Suprapubic skin (tissue), 4 donors: ENCODE measurements around the gene CELF5. TPM values are rescaled to one million over a fixed set of nuclear protein-coding genes. Genes with fewer than 3 reads are reported as not detected.

Source experiments
- DNase-seq, 2 donors: peaks; one replicate each; pipeline ENCODE4 v3.0.0-alpha.2; 2019; ENCODE audit warnings: low spot score in 2 of 2
- H3K27ac ChIP-seq: fragments of 200-600 bp; sonication (generic); one replicate; pipeline ENCODE4 v1.5.1; 2019
- H3K27me3 ChIP-seq: fragments of 200-600 bp; sonication (generic); one replicate; pipeline ENCODE4 v1.5.1; 2019
- H3K36me3 ChIP-seq: fragments of 200-600 bp; sonication (generic); one replicate; pipeline ENCODE4 v1.5.1; 2019
- H3K4me1 ChIP-seq: fragments of 200-600 bp; sonication (generic); one replicate; pipeline ENCODE4 v1.5.1; 2019
- H3K4me3 ChIP-seq: fragments of 200-600 bp; sonication (generic); one replicate; pipeline ENCODE4 v1.5.1; 2019; ENCODE audit warnings: mild to moderate bottlenecking
- H3K9me3 ChIP-seq: fragments of 200-600 bp; sonication (generic); one replicate; pipeline ENCODE4 v1.5.1; 2019
- CTCF ChIP-seq, 2 donors: fragments of 200-600 bp in 1 of 2; fragments of 450-650 bp in 1 of 2; sonication (generic) in 1 of 2; IDR thresholded peaks; one replicate each; pipeline ENCODE4 v1.5.1; 2016 to 2019; ENCODE audit warnings: antibody characterized with exemption in 2 of 2, mild to moderate bottlenecking in 1 of 2, moderate library complexity in 1 of 2
- EP300 ChIP-seq: sonication (generic); formaldehyde crosslinking; IDR thresholded peaks from one replicate; pipeline ENCODE4 v1.6.1; 2017; ENCODE audit warnings: antibody characterized with exemption
- POLR2A ChIP-seq, 2 donors: fragments of 450-650 bp; IDR thresholded peaks; one replicate each; pipeline ENCODE4 v1.6.1; 2017; ENCODE audit warnings: antibody characterized with exemption in 2 of 2, mild to moderate bottlenecking in 2 of 2, moderate library complexity in 2 of 2
- POLR2AphosphoS5 ChIP-seq, 3 donors: sonication (generic); formaldehyde crosslinking; IDR thresholded peaks; one replicate each; pipeline ENCODE4 v1.6.1; 2017; ENCODE audit warnings: antibody characterized with exemption in 3 of 3
- WGBS: methylation state at CpG from one replicate; pipeline ENCODE4 v1.1.5; 2018; 5-methylcytosine and 5-hydroxymethylcytosine counted together
- total RNA-seq, 4 donors: library from RNA; depleted of rRNA; stranded (reverse); fragments of >200 nt; gene quantifications; one replicate each; pipeline ENCODE4 v1.1.0, GENCODE V29; 2016

CELF5 gene
- total RNA-seq, 4 donors from 2014 or later = 0.17 to 0.87 (median 0.64) TPM; not detected in 1

GRCh38 chr19:3279306-3279705 lies 54.8 kb downstream of the CELF5 start:
- DNase-seq = no peak
- Histone ChIP-seq H3K4me1 (peaks cover 14% of the 10 kb centered on the region), H3K9me3 (no peaks in the 10 kb centered on the region), H3K27ac (no peak overlapping the region), H3K36me3 (no peaks in the 10 kb centered on the region), H3K4me3 (no peak overlapping the region), H3K27me3 (peaks cover 58% of the 10 kb centered on the region)
- TF ChIP-seq EP300 = no peak
- no peak for TF ChIP-seq POLR2A (IDR thresholded peaks at IDR 0.05)
- no peak for TF ChIP-seq CTCF (IDR thresholded peaks at IDR 0.05)
- TF ChIP-seq POLR2AphosphoS5 (IDR thresholded peaks at IDR 0.05) = no peak
- WGBS = 84% methylated on average over 6 of the region's 7 CpGs

- H3K9me3 ChIP-seq = no peaks in the 10 kb centered on the region
- H3K36me3 ChIP-seq = no peaks in the 10 kb centered on the region
- no peak overlapping the region for H3K27ac ChIP-seq
- TF ChIP-seq POLR2A (IDR thresholded peaks at IDR 0.05) = no peak
- H3K4me3 ChIP-seq = no peak overlapping the region
- peaks cover 57% of the 10 kb centered on the region for H3K27me3 ChIP-seq
- no peak for DNase-seq
- WGBS = 89% methylated on average over 18 of the region's 21 CpGs
- peaks cover 22% of the 10 kb centered on the region for H3K4me1 ChIP-seq
These were observed 56.6 kb downstream of the CELF5 start for GRCh38 chr19:3281026-3281425.

GRCh38 chr19:3282155-3282554 lies 57.7 kb downstream of the CELF5 start:
- Histone ChIP-seq H3K4me1 (peaks cover 17% of the 10 kb centered on the region), H3K9me3 (no peaks in the 10 kb centered on the region), H3K36me3 (no peaks in the 10 kb centered on the region), H3K4me3 (no peak overlapping the region), H3K27me3 (peaks cover 49% of the 10 kb centered on the region), H3K27ac (no peak overlapping the region)
- no peak for DNase-seq
- WGBS = 70% methylated on average over 9 of the region's 14 CpGs
- TF ChIP-seq POLR2AphosphoS5 (IDR thresholded peaks at IDR 0.05) (no peak), CTCF (IDR thresholded peaks at IDR 0.05) (no peak), EP300 (no peak), POLR2A (IDR thresholded peaks at IDR 0.05) (no peak)

- DNase-seq = no peak
- Histone ChIP-seq H3K27ac (no peak overlapping the region), H3K4me3 (no peak overlapping the region), H3K9me3 (no peaks in the 10 kb centered on the region), H3K36me3 (no peaks in the 10 kb centered on the region), H3K27me3 (peaks cover 49% of the 10 kb centered on the region), H3K4me1 (peaks cover 17% of the 10 kb centered on the region)
- 73% methylated on average over 6 of the region's 6 CpGs for WGBS
- TF ChIP-seq CTCF (IDR thresholded peaks at IDR 0.05) (no peak), POLR2AphosphoS5 (IDR thresholded peaks at IDR 0.05) (no peak), POLR2A (IDR thresholded peaks at IDR 0.05) (no peak), EP300 (no peak)
These were observed 58.1 kb downstream of the CELF5 start for GRCh38 chr19:3282564-3282963.

- Histone ChIP-seq H3K27ac (no peak overlapping the region), H3K9me3 (no peaks in the 10 kb centered on the region), H3K27me3 (peaks cover 43% of the 10 kb centered on the region), H3K36me3 (no peaks in the 10 kb centered on the region), H3K4me1 (peaks cover 17% of the 10 kb centered on the region), H3K4me3 (no peak overlapping the region)
- WGBS = 77% methylated on average over 7 of the region's 7 CpGs
- DNase-seq = no peak
- no peak for TF ChIP-seq POLR2A (IDR thresholded peaks at IDR 0.05)
- no peak for TF ChIP-seq EP300
- TF ChIP-seq CTCF (IDR thresholded peaks at IDR 0.05) = no peak
- TF ChIP-seq POLR2AphosphoS5 (IDR thresholded peaks at IDR 0.05) = no peak
These were observed 58.8 kb downstream of the CELF5 start for GRCh38 chr19:3283246-3283751.
